ENCODE data around the gene MRFAP1. TPM values are rescaled to one million over a fixed set of nuclear protein-coding genes. Genes with fewer than 3 reads are reported as not detected.

The MRFAP1 gene
- total and polyA plus RNA-seq, 10 of the 15 experiments (the other 5 are each of a cell fraction or from before 2014, with no cell fraction given): 18.7 to 105 (median 80.8) TPM

DNA sequence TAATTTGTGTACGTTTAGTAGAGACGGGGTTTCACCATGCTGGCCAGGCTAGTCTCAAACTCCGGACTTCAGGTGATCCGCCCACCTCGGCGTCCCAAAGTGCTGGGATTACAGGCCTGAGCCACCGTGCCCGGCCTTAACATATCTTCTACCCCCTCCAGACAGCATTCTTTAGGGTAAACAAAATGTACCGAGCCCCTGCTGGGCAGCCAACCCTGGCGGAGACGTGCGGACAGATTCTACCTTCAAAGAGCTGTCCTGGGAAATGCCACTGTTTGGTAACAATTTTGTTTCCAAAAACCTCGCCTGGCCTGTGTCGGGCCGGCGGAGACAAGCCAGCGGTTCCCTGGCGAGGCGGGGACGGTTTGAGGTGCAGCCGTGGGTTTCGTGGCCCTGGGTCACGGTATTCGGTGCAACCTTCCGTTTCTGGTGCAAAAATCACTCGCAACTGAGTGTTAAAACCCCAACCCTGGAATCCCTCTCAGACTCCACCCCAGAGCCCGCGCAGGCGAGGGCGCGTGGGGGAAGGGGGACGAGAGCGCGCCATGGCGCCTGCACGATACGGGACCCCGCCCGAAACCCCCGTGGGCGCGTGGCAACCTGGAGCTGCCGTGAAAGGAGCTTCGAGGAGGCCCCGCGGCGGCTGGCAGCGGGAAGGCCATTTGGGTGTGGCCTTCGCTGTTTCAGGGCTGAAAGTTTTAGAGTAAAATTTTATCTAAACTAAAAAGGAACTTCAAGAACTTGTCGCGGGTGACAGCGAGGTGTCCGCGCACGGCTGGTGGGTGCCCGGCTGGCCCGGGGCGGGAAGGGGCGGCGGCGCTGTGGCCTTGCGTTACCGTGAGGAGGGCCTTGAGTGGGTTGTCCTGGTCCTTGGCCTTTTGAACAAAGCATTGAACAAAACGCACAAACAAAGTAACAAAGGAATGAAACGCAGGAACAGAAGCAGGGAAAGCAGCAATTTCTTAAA is 17.0 kb downstream of the MRFAP1 start:
- 84% methylated on average over 55 of the region's 65 CpGs for WGBS (ENCODE audit: insufficient coverage, insufficient replicate concordance, low lambda C conversion rate, missing lambda C conversion rate)

More for the DNA sequence above, 17.0 kb downstream of the MRFAP1 start:
- Histone ChIP-seq H3K4me3 (no peak overlapping the region), H3K27ac (ENCODE audit: control insufficient read depth, insufficient read depth) (no peak overlapping the region), H3K9ac (ENCODE audit: control insufficient read depth, insufficient read depth, low read length) (no peak overlapping the region), H2AFZ (ENCODE audit: control insufficient read depth, low read depth, low read length) (no peak overlapping the region), H3K79me2 (ENCODE audit: control insufficient read depth, insufficient read depth, low read length) (no peaks in the 10 kb centered on the region), H3K4me1 (ENCODE audit: control insufficient read depth, insufficient read depth, low read length) (no peaks in the 10 kb centered on the region), H3K27me3 (replicated peaks in 1 of 2; ENCODE audit: control insufficient read depth in 2 of 2, insufficient read depth in 2 of 2, low read length in 1 of 2) (peaks cover 5 to 11% of the 10 kb centered on the region in 2 experiments; a peak in 3 of 4 replicates), H3K4me2 (ENCODE audit: control insufficient read depth, insufficient read depth) (no peak overlapping the region), H4K20me1 (ENCODE audit: control insufficient read depth, insufficient read depth) (no peaks in the 10 kb centered on the region), H3K36me3 (ENCODE audit: control insufficient read depth in 2 of 2, insufficient read depth in 2 of 2, low read length in 1 of 2) (no peaks in the 10 kb centered on the region), H3K9me3 (replicated peaks; ENCODE audit: control insufficient read depth, insufficient read depth, low read length) (no peaks in the 10 kb centered on the region)
- CTCF ChIA-PET: no interaction called here
- POLR2A ChIA-PET: interaction anchor here (0.7 kb wide), 1 partner anchor 42 kb away, joined by 3 read pairs; no protein-coding TSS in a partner anchor
- DNase-seq (ENCODE audit: low read depth, low spot score) (no peak), ATAC-seq (no peak), FAIRE-seq (no peak)
- intact Hi-C loops (cut with micrococcal nuclease; ENCODE audit: unreplicated experiment): no loop called here
- no TSS peak for BruUV-seq (replicated peaks)
- in situ Hi-C loops (cut with MboI): no loop called here
- SMC1A ChIA-PET (ENCODE audit: uncharacterized antibody, unreplicated experiment): no interaction called here
- RAD21 ChIA-PET (ENCODE audit: unreplicated experiment): interaction anchor here (0.9 kb wide), 1 partner anchor 52 kb away, joined by 3 read pairs; the partner anchor contains the start of gene MRFAP1L1
- TF ChIP-seq, protein P1, sequence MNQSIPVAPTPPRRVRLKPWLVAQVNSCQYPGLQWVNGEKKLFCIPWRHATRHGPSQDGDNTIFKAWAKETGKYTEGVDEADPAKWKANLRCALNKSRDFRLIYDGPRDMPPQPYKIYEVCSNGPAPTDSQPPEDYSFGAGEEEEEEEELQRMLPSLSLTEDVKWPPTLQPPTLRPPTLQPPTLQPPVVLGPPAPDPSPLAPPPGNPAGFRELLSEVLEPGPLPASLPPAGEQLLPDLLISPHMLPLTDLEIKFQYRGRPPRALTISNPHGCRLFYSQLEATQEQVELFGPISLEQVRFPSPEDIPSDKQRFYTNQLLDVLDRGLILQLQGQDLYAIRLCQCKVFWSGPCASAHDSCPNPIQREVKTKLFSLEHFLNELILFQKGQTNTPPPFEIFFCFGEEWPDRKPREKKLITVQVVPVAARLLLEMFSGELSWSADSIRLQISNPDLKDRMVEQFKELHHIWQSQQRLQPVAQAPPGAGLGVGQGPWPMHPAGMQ (IDR thresholded peaks at IDR 0.05; ENCODE audit: borderline replicate concordance): no peak
- TF ChIP-seq SUZ12 (IDR thresholded peaks at IDR 0.05; ENCODE audit: unreplicated experiment) (no peak), FOS (IDR thresholded peaks at IDR 0.05; ENCODE audit: borderline replicate concordance, extremely low read depth, insufficient read length) (no peak), ESRRA (IDR thresholded peaks at IDR 0.05; ENCODE audit: low read length) (no peak), ZNF24 (IDR thresholded peaks at IDR 0.05) (no peak), ZNF622 (IDR thresholded peaks at IDR 0.05) (no peak), FOXK2 (IDR thresholded peaks at IDR 0.05) (no peak), EED (IDR thresholded peaks at IDR 0.05; ENCODE audit: low read depth) (no peak), WRNIP1 (IDR thresholded peaks at IDR 0.05; ENCODE audit: borderline replicate concordance, low read depth, low read length) (no peak)
- TF ChIP-seq, protein P2, sequence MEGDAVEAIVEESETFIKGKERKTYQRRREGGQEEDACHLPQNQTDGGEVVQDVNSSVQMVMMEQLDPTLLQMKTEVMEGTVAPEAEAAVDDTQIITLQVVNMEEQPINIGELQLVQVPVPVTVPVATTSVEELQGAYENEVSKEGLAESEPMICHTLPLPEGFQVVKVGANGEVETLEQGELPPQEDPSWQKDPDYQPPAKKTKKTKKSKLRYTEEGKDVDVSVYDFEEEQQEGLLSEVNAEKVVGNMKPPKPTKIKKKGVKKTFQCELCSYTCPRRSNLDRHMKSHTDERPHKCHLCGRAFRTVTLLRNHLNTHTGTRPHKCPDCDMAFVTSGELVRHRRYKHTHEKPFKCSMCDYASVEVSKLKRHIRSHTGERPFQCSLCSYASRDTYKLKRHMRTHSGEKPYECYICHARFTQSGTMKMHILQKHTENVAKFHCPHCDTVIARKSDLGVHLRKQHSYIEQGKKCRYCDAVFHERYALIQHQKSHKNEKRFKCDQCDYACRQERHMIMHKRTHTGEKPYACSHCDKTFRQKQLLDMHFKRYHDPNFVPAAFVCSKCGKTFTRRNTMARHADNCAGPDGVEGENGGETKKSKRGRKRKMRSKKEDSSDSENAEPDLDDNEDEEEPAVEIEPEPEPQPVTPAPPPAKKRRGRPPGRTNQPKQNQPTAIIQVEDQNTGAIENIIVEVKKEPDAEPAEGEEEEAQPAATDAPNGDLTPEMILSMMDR (IDR thresholded peaks at IDR 0.05 in 2 of 3, conservative IDR thresholded peaks at IDR 0.05 in 1 of 3; ENCODE audit: control insufficient read depth in 2 of 3, extremely low read depth in 1 of 3, insufficient read depth in 1 of 3, low read depth in 3 of 3, low read length in 3 of 3): no peak
- TF ChIP-seq, protein P3, sequence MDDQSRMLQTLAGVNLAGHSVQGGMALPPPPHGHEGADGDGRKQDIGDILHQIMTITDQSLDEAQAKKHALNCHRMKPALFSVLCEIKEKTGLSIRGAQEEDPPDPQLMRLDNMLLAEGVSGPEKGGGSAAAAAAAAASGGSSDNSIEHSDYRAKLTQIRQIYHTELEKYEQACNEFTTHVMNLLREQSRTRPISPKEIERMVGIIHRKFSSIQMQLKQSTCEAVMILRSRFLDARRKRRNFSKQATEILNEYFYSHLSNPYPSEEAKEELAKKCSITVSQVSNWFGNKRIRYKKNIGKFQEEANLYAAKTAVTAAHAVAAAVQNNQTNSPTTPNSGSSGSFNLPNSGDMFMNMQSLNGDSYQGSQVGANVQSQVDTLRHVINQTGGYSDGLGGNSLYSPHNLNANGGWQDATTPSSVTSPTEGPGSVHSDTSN (IDR thresholded peaks at IDR 0.05; ENCODE audit: insufficient replicate concordance, low read depth, low read length): no peak
- TF ChIP-seq, protein P4, sequence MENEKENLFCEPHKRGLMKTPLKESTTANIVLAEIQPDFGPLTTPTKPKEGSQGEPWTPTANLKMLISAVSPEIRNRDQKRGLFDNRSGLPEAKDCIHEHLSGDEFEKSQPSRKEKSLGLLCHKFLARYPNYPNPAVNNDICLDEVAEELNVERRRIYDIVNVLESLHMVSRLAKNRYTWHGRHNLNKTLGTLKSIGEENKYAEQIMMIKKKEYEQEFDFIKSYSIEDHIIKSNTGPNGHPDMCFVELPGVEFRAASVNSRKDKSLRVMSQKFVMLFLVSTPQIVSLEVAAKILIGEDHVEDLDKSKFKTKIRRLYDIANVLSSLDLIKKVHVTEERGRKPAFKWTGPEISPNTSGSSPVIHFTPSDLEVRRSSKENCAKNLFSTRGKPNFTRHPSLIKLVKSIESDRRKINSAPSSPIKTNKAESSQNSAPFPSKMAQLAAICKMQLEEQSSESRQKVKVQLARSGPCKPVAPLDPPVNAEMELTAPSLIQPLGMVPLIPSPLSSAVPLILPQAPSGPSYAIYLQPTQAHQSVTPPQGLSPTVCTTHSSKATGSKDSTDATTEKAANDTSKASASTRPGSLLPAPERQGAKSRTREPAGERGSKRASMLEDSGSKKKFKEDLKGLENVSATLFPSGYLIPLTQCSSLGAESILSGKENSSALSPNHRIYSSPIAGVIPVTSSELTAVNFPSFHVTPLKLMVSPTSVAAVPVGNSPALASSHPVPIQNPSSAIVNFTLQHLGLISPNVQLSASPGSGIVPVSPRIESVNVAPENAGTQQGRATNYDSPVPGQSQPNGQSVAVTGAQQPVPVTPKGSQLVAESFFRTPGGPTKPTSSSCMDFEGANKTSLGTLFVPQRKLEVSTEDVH (IDR thresholded peaks at IDR 0.05; ENCODE audit: low read depth, partially characterized antibody): no peak
- TF ChIP-seq, protein P5, sequence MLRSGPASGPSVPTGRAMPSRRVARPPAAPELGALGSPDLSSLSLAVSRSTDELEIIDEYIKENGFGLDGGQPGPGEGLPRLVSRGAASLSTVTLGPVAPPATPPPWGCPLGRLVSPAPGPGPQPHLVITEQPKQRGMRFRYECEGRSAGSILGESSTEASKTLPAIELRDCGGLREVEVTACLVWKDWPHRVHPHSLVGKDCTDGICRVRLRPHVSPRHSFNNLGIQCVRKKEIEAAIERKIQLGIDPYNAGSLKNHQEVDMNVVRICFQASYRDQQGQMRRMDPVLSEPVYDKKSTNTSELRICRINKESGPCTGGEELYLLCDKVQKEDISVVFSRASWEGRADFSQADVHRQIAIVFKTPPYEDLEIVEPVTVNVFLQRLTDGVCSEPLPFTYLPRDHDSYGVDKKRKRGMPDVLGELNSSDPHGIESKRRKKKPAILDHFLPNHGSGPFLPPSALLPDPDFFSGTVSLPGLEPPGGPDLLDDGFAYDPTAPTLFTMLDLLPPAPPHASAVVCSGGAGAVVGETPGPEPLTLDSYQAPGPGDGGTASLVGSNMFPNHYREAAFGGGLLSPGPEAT (IDR thresholded peaks at IDR 0.05; ENCODE audit: low read depth): no peak

Measured in GM12878 (cell line).